Myocyte (in vitro differentiated cells): ENCODE results near the gene DTD1. TPM values are rescaled to one million over a fixed set of nuclear protein-coding genes. Genes with fewer than 3 reads are reported as not detected.
A peak's percentile ranks its signal among the peaks of the same experiment; 100 is the strongest.

Source experiments
- DNase-seq: peaks from one replicate; pipeline ENCODE4 v3.0.0-alpha.2; 2012; ENCODE audit warnings: low read depth
- total RNA-seq: library from RNA; depleted of rRNA; stranded (reverse); fragments of >200 nt; gene quantifications from 2 replicates; pipeline ENCODE4 v1.2.3, GENCODE V29; 2014

Gene DTD1
- total RNA-seq, 1 donor from 2014 or later: 25.1 TPM

- no peak for DNase-seq
Observed at GRCh38 chr20:18614244-18614643, 26.4 kb downstream of the DTD1 start.

- DNase-seq: no peak
Observed at GRCh38 chr20:18615020-18615650, 27.3 kb downstream of the DTD1 start.

- DNase-seq: no peak
Observed at GRCh38 chr20:18621004-18621403, 33.1 kb downstream of the DTD1 start.

GRCh38 chr20:18623156-18623910 is 35.5 kb downstream of the DTD1 start:
- no peak for DNase-seq

- no peak for DNase-seq
Observed at GRCh38 chr20:18624948-18625347, 37.1 kb downstream of the DTD1 start.

- no peak for DNase-seq
Observed at GRCh38 chr20:18625907-18626655, 38.2 kb downstream of the DTD1 start.

GRCh38 chr20:18628330-18628920 is 40.6 kb downstream of the DTD1 start:
- DNase-seq: no peak

- DNase-seq: peak; percentile 72
Observed at GRCh38 chr20:18632196-18632789, 44.4 kb downstream of the DTD1 start.

GRCh38 chr20:18633411-18633810 is 45.6 kb downstream of the DTD1 start:
- no peak for DNase-seq

GRCh38 chr20:18634501-18634900 is 46.6 kb downstream of the DTD1 start:
- no peak for DNase-seq

GRCh38 chr20:18635380-18635779 is 47.5 kb downstream of the DTD1 start:
- DNase-seq: no peak

- DNase-seq: no peak
Observed at GRCh38 chr20:18637224-18637623, 49.4 kb downstream of the DTD1 start.

GRCh38 chr20:18638768-18639167 is 50.9 kb downstream of the DTD1 start:
- DNase-seq: peak; percentile 19

- DNase-seq: peak; percentile 82
Observed at GRCh38 chr20:18639501-18639979, 51.7 kb downstream of the DTD1 start.

- no peak for DNase-seq
Observed at GRCh38 chr20:18645196-18645745, 57.4 kb downstream of the DTD1 start.

GRCh38 chr20:18645851-18646250 is 58.0 kb downstream of the DTD1 start:
- DNase-seq: no peak

GRCh38 chr20:18647777-18648176 is 59.9 kb downstream of the DTD1 start:
- DNase-seq: no peak

- no peak for DNase-seq
Observed at GRCh38 chr20:18650224-18650623, 62.4 kb downstream of the DTD1 start.

GRCh38 chr20:18653736-18654447 is 66.0 kb downstream of the DTD1 start:
- DNase-seq: no peak

- DNase-seq: no peak
Observed at GRCh38 chr20:18654448-18654773, 66.6 kb downstream of the DTD1 start.
